HCT116 (cell line): ENCODE measurements around the gene MRPL49. TPM values are rescaled to one million over a fixed set of nuclear protein-coding genes. Genes with fewer than 3 reads are reported as not detected.
"Not testable (repeated sequence)": the region's sequence is repeated elsewhere in the genome, so short reads cannot be mapped to it uniquely, and the experiment has no call there.

ENCODE experiments used
- ATAC-seq: fragments of 200-7000 bp; cut with Tn5 transposase; 2 replicates; pipeline ENCODE4 v1.9.1; 2020; ENCODE audit warnings: mild to moderate bottlenecking, moderate library complexity
- BruUV-seq: library from RNA; stranded (reverse); fragments of 400-500 nt; replicated peaks from 2 replicates; lab custom pipeline; 2021; lab: Mats Ljungman, UMichigan
- CTCF ChIA-PET: fragments of 300-600 bp; sonication (Branson Sonifier 250); formaldehyde crosslinking; loops from one replicate; lab custom pipeline; 2021; ENCODE audit warnings: antibody characterized with exemption; lab: Charles Lee
- POLR2A ChIA-PET: fragments of 300-600, 350-600 bp; sonication (Branson Sonifier 250); formaldehyde crosslinking; loops from one replicate; lab custom pipeline; 2021; ENCODE audit warnings: antibody characterized with exemption; lab: Charles Lee
- RAD21 ChIA-PET, 2 experiments: fragments of 300-600 bp; sonication (Branson Sonifier 250); formaldehyde crosslinking; loops; one replicate each; lab custom pipeline; 2023; ENCODE audit warnings: low total read pairs in 2 of 2; ENCODE audit not compliant: uncharacterized antibody in 2 of 2, unreplicated experiment in 2 of 2, low non-redundant PET in 1 of 2; lab: Charles Lee
- DNase-seq: peaks from one replicate; pipeline ENCODE4 v3.0.0-alpha.2; 2010; ENCODE audit warnings: low read depth, low spot score
- H2AFZ ChIP-seq: fragments of 200-600 bp; shearing (Covaris generic), sonication (generic); 2 replicates; pipeline ENCODE4 v1.6.1; 2017; ENCODE audit warnings: low read depth, mixed run types, mixed read lengths, antibody characterized with exemption, low read length; ENCODE audit not compliant: poor library complexity, severe bottlenecking
- H3K27ac ChIP-seq: 2 replicates; pipeline ENCODE4 v1.5.1; 2012; ENCODE audit warnings: low read depth, low read length
- H3K27me3 ChIP-seq: fragments of 200-600 bp; sonication (generic); 2 replicates; pipeline ENCODE4 v1.6.1; 2016; ENCODE audit warnings: mixed run types, low read length, mixed read lengths; ENCODE audit not compliant: insufficient read depth
- H3K36me3 ChIP-seq, 2 experiments: fragments of 200-500 bp in 1 of 2; fragments of 200-600 bp in 1 of 2; sonication (Bioruptor generic) in 1 of 2; sonication (generic) in 1 of 2; 2 replicates each; pipeline versions ENCODE4 v1.5.1 to v1.6.1; 2014 to 2016; ENCODE audit warnings: low read length in 2 of 2, inconsistent platforms in 1 of 2, mixed read lengths in 1 of 2, mixed run types in 1 of 2; ENCODE audit not compliant: insufficient read depth in 2 of 2, control insufficient read depth in 1 of 2
- H3K4me1 ChIP-seq, 2 experiments: fragments of 200-600 bp in 1 of 2; sonication (generic) in 1 of 2; 2 replicates each; pipeline versions ENCODE4 v1.5.1 to v1.6.1; 2012 to 2017; ENCODE audit warnings: low read length in 2 of 2, inconsistent platforms in 1 of 2, mild to moderate bottlenecking in 1 of 2, mixed read lengths in 1 of 2, mixed run types in 1 of 2, moderate library complexity in 1 of 2; ENCODE audit not compliant: insufficient read depth in 2 of 2, control insufficient read depth in 1 of 2
- H3K4me2 ChIP-seq: fragments of 200-600 bp; sonication (generic); 2 replicates; pipeline ENCODE4 v1.6.1; 2017; ENCODE audit warnings: mixed run types, low read length, mixed read lengths
- H3K4me3 ChIP-seq, 2 experiments: fragments of 200-600 bp in 1 of 2; sonication (generic) in 1 of 2; replicated peaks in 1 of 2; 2 replicates each; pipeline ENCODE4 v1.5.1; 2011 to 2016; ENCODE audit warnings: low read length in 2 of 2, control low read depth in 1 of 2, low read depth in 1 of 2, mild to moderate bottlenecking in 1 of 2, mixed read lengths in 1 of 2, mixed run types in 1 of 2
- H3K79me2 ChIP-seq: fragments of 200-600 bp; sonication (generic); 2 replicates; pipeline ENCODE4 v1.6.1; 2017; ENCODE audit warnings: mild to moderate bottlenecking, mixed run types, low read length, moderate library complexity, mixed read lengths; ENCODE audit not compliant: insufficient read depth
- H3K9ac ChIP-seq: fragments of 200-600 bp; sonication (generic); 2 replicates; pipeline ENCODE4 v1.6.1; 2016; ENCODE audit warnings: low read length, mixed read lengths
- H3K9me2 ChIP-seq: fragments of 200-600 bp; sonication (generic), shearing (Covaris generic); 2 replicates; pipeline ENCODE4 v1.6.1; 2017; ENCODE audit warnings: mixed run types, mild to moderate bottlenecking, moderate library complexity; ENCODE audit not compliant: insufficient read depth
- H3K9me3 ChIP-seq, 2 experiments: fragments of 200-500 bp in 1 of 2; fragments of 200-600 bp in 1 of 2; sonication (Bioruptor generic) in 1 of 2; sonication (generic) in 1 of 2; 2 replicates each; pipeline ENCODE4 v1.6.1; 2014 to 2017; ENCODE audit warnings: low read length in 2 of 2, mixed read lengths in 2 of 2, inconsistent platforms in 1 of 2, low read depth in 1 of 2, mild to moderate bottlenecking in 1 of 2, mixed run types in 1 of 2, moderate library complexity in 1 of 2; ENCODE audit not compliant: control insufficient read depth in 1 of 2, insufficient read depth in 1 of 2
- H4K20me1 ChIP-seq: fragments of 200-600 bp; sonication (generic), shearing (Covaris generic); 2 replicates; pipeline ENCODE4 v1.6.1; 2017; ENCODE audit warnings: mixed run types, mild to moderate bottlenecking, moderate library complexity; ENCODE audit not compliant: insufficient read depth
- FOSL1 ChIP-seq: IDR thresholded peaks from 2 replicates; pipeline ENCODE4 v1.6.1; 2012; ENCODE audit warnings: low read depth
- POLR2A ChIP-seq: IDR thresholded peaks from 2 replicates; pipeline ENCODE4 v1.7.0; 2011; ENCODE audit warnings: borderline replicate concordance; ENCODE audit not compliant: insufficient read depth, insufficient read length; ENCODE audit errors: extremely low read depth
- POLR2AphosphoS5 ChIP-seq: IDR thresholded peaks from 2 replicates; pipeline ENCODE4 v1.6.1; 2011; ENCODE audit warnings: mild to moderate bottlenecking, low read depth, low read length, moderate library complexity
- RAD21 ChIP-seq: IDR thresholded peaks from 2 replicates; pipeline ENCODE4 v1.6.1; 2012; ENCODE audit warnings: low read depth, mild to moderate bottlenecking
- ZFX ChIP-seq: fragments of 450-650 bp; IDR thresholded peaks from 2 replicates; pipeline ENCODE4 v1.6.1; 2017
- ZNF274 ChIP-seq: fragments of 200-500 bp; sonication (Bioruptor generic); IDR thresholded peaks from 2 replicates; pipeline ENCODE4 v1.6.1; 2014; ENCODE audit warnings: mild to moderate bottlenecking, low read depth, low read length, inconsistent platforms
- intact Hi-C: fragments of 100-400 bp; cut with micrococcal nuclease; formaldehyde crosslinking; loops from 2 replicates; pipeline ENCODE4 v1.10.0; 2022
- total RNA-seq: library from RNA; stranded (reverse); gene quantifications from one replicate; pipeline ENCODE4 v1.2.1, GENCODE V29; 2021; ENCODE audit not compliant: unreplicated experiment

Gene MRPL49
- total RNA-seq, 1 experiment from 2014 or later: 77.5 TPM

DNA sequence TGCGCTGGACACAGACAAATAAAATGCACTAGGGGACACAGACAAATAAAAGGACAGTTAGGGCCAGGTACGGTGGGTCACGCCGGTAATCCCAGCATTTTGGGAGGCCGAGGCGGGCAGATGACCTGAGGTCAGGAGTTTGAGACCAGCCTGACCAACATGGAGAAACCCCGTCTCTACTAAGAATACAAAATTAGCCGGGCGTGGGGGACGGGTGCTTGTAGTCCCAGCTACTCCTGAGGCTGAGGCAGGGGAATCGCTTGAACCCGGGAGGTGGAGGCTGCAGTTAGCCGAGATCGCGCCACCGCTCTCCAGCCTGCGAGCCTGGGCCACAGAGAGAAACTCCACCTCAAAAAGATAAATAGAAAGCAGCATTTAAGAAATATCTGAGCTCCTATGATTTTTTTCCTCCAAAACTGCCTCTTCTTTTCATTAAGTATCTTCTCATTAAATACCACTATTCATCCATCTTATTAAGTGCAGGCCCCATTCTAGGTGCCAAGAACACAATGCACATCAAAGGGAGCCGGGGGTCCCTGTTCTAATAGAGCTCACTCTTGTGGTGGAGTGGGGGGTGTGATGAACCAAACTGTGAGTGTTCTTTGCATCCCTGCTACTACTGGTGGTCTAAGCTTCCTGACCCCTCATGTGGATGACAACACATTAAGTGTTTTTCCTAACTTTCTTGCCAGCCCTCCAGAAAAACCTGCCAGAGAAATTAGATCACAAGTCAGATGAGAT, 3.9 kb upstream of the MRPL49 start:
- ChIA-PET POLR2A (interaction anchor here (1.0 to 1.7 kb wide), 3 partner anchors 17 to 112 kb away, joined by 3 to 5 read pairs (median 3); partner anchors contain the start of gene SPDYC), CTCF (interaction anchor here (1.0 to 1.4 kb wide), 3 partner anchors 16 to 274 kb away, joined by 4 to 6 read pairs (median 4); partner anchors contain the start of genes CDC42BPG and SYVN1), RAD21 (interaction anchor here in 1 of 2 experiments (0.7 kb wide), 1 partner anchor 204 kb away, joined by 3 read pairs; no protein-coding TSS in a partner anchor)
- Histone ChIP-seq H3K27me3 (no peaks in the 10 kb centered on the region), H3K27ac (peak overlapping the region; percentile 20; the same call in 1 of the 2 replicates), H2AFZ (no peak overlapping the region), H3K4me1 (peaks cover 17 to 41% of the 10 kb centered on the region in 2 experiments; a peak in 3 of 4 replicates), H4K20me1 (no peaks in the 10 kb centered on the region; the same call in 1 of the 2 replicates), H3K9ac (no peak overlapping the region), H3K79me2 (peaks cover 60% of the 10 kb centered on the region), H3K9me3 (no peaks in the 10 kb centered on the region), H3K4me3 (0 out of 4 replicates have a peak overlapping the region, but pooled peaks of 1 of the 2 experiments have one; percentile 16), H3K9me2 (no peaks in the 10 kb centered on the region), H3K4me2 (peak overlapping the region; percentile 25; the same call in 1 of the 2 replicates), H3K36me3 (peaks cover 10 to 43% of the 10 kb centered on the region in 2 experiments)
- ATAC-seq (no peak), DNase-seq (no peak)
- no peak for TF ChIP-seq FOSL1
- TF ChIP-seq RAD21: no peak
- no peak for TF ChIP-seq POLR2A
- TF ChIP-seq ZFX: no peak
- no peak for TF ChIP-seq ZNF274
- intact Hi-C loops: loop anchor here (5.0 to 10.0 kb wide), 3 partner anchors 106 to 331 kb away; partner anchors contain the start of genes ARL2 and ATG2A
- no TSS peak for BruUV-seq

DNA sequence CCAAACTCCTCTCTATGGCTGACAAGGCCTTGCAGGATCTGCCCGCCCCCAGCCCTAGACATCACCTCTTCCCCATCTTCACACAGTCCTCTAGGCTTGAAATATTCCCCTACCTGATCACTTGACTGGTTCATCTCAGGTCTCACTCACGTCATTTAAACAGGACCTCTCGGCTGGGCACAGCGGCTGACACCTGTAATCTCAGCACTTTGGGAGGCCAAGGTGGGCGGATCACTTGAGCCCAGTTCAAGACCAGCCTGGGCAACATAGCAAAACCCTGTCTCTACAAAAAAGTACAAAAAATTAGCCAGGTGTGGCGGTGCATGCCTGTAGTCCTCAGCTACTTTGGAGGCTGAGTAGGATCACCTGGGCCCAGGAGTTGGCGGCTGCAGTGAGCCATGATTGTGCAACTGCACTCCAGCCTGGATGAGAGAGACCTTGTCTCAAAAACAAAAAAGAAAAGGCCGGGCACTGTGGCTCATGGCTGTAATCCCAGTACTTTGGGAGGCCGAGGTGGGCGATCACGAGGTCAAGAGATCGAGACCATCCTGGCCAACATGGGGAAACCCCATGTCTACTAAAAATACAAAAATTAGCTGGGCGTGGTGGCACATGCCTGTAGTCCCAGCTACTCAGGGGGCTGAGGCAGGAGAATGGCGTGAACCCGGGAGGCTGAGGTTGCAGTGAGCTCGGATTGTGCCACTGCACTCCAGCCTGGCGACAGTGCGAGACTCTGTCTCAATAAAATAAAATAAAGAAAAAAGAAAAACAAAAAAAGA, 3.0 kb upstream of the MRPL49 start:
- DNase-seq, RAD21 ChIA-PET, H3K9me2 ChIP-seq, H4K20me1 ChIP-seq, H3K4me3 ChIP-seq, H3K27me3 ChIP-seq, H3K4me2 ChIP-seq, CTCF ChIA-PET, H3K9ac ChIP-seq, H2AFZ ChIP-seq, ATAC-seq, H3K9me3 ChIP-seq, BruUV-seq: not testable (repeated sequence)
- intact Hi-C loops: loop anchor here (5.0 to 10.0 kb wide), 3 partner anchors 107 to 332 kb away; partner anchors contain the start of genes ARL2 and ATG2A
- H3K36me3 ChIP-seq: peaks cover 10 to 45% of the 10 kb centered on the region in 2 experiments
- 0 out of 2 replicates have a peak overlapping the region, but pooled peaks have one; percentile 20 for H3K27ac ChIP-seq
- peaks cover 69% of the 10 kb centered on the region for H3K79me2 ChIP-seq
- H3K4me1 ChIP-seq: peaks cover 16 to 37% of the 10 kb centered on the region in 2 experiments; a peak in 3 of 4 replicates
- POLR2A ChIA-PET: interaction anchor here (1.7 kb wide), 1 partner anchor 16 kb away, joined by 5 read pairs; no protein-coding TSS in a partner anchor
- peak; percentile 37; the same call in 1 of the 2 replicates for TF ChIP-seq POLR2AphosphoS5
